Measurements from ENCODE around the gene CPD.

GRCh38 chr17:30477774-30478115 is 99.0 kb downstream of the CPD start:
- TF ChIP-seq CTCF (IDR thresholded peaks at IDR 0.05) = no peak
- TF ChIP-seq MAX (IDR thresholded peaks at IDR 0.05) = no peak
